GM18951 (cell line): ENCODE measurements around the gene ZC3H13.

Experiments
- POLR2A ChIP-seq: IDR thresholded peaks from 4 replicates; pipeline ENCODE4 v1.6.1; 2011; ENCODE audit warnings: mild to moderate bottlenecking; ENCODE audit not compliant: insufficient read length, insufficient read depth; ENCODE audit errors: extremely low read depth
- in situ Hi-C: fragments of 300-500 bp; cut with MboI; formaldehyde crosslinking; loops from one replicate; pipeline ENCODE4 v1.12.0; 2022; ENCODE audit warnings: low sequenced_read_pairs, mixed read lengths, inconsistent platforms; ENCODE audit not compliant: unreplicated experiment

Gene ZC3H13

GRCh38 chr13:46041419-46041839, 11.1 kb downstream of the ZC3H13 start:
- in situ Hi-C loops, result no loop called here
- no peak for TF ChIP-seq POLR2A

- TF ChIP-seq POLR2A, result no peak
- in situ Hi-C loops, result no loop called here
Measured at GRCh38 chr13:46040763-46041162, 11.8 kb downstream of the ZC3H13 start.

- in situ Hi-C loops, result no loop called here
- no peak for TF ChIP-seq POLR2A
Measured at GRCh38 chr13:46039411-46040182, 12.9 kb downstream of the ZC3H13 start.

- no peak for TF ChIP-seq POLR2A
- in situ Hi-C loops, result no loop called here
Measured at GRCh38 chr13:46038296-46038695, 14.2 kb downstream of the ZC3H13 start.

- in situ Hi-C loops, result no loop called here
- no peak for TF ChIP-seq POLR2A
Measured at GRCh38 chr13:46035066-46035465, 17.5 kb downstream of the ZC3H13 start.

GRCh38 chr13:46032341-46032740, 20.2 kb downstream of the ZC3H13 start:
- in situ Hi-C loops, result no loop called here
- no peak for TF ChIP-seq POLR2A

- in situ Hi-C loops, result no loop called here
- TF ChIP-seq POLR2A, result no peak
Measured at GRCh38 chr13:46031581-46032263, 20.8 kb downstream of the ZC3H13 start.

GRCh38 chr13:46025157-46025556, 27.4 kb downstream of the ZC3H13 start:
- in situ Hi-C loops, result no loop called here
- no peak for TF ChIP-seq POLR2A

GRCh38 chr13:46022481-46022880, 30.1 kb downstream of the ZC3H13 start:
- no peak for TF ChIP-seq POLR2A
- in situ Hi-C loops, result no loop called here

- no peak for TF ChIP-seq POLR2A
- in situ Hi-C loops, result no loop called here
Measured at GRCh38 chr13:46016216-46016615, 36.3 kb downstream of the ZC3H13 start.

GRCh38 chr13:46015366-46015765, 37.2 kb downstream of the ZC3H13 start:
- in situ Hi-C loops, result no loop called here
- TF ChIP-seq POLR2A, result no peak

GRCh38 chr13:46012404-46012803, 40.1 kb downstream of the ZC3H13 start:
- in situ Hi-C loops, result no loop called here
- no peak for TF ChIP-seq POLR2A

- in situ Hi-C loops, result no loop called here
- TF ChIP-seq POLR2A, result no peak
Measured at GRCh38 chr13:46010148-46010547, 42.4 kb downstream of the ZC3H13 start.

- in situ Hi-C loops, result no loop called here
- no peak for TF ChIP-seq POLR2A
Measured at GRCh38 chr13:46008631-46009030, 43.9 kb downstream of the ZC3H13 start.
